ENCODE data around the gene MC2R.

DNA sequence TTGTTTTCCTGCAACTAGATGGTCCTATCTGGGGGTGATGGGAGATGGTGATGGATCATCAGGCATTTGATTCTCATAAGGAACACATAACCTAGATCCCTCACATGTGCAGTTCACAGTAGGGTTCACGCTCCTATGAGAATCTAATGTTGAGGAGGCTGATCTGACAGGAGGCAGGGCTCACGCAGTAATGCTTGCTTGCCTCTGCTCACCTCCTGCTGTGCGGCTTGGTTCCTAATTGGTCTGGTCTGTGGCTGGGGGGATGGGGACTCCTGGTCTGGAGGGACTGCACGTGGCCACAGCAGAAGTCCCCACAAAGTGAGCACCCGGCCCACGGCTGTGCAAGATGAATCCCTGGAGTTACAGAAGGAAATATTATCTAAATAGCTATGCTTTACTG is 80.1 kb downstream of the MC2R start:
- TF ChIP-seq, protein P1, sequence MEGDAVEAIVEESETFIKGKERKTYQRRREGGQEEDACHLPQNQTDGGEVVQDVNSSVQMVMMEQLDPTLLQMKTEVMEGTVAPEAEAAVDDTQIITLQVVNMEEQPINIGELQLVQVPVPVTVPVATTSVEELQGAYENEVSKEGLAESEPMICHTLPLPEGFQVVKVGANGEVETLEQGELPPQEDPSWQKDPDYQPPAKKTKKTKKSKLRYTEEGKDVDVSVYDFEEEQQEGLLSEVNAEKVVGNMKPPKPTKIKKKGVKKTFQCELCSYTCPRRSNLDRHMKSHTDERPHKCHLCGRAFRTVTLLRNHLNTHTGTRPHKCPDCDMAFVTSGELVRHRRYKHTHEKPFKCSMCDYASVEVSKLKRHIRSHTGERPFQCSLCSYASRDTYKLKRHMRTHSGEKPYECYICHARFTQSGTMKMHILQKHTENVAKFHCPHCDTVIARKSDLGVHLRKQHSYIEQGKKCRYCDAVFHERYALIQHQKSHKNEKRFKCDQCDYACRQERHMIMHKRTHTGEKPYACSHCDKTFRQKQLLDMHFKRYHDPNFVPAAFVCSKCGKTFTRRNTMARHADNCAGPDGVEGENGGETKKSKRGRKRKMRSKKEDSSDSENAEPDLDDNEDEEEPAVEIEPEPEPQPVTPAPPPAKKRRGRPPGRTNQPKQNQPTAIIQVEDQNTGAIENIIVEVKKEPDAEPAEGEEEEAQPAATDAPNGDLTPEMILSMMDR (IDR thresholded peaks at IDR 0.05), result no peak
- TF ChIP-seq POLR2A (IDR thresholded peaks at IDR 0.05) (no peak), EP300 (IDR thresholded peaks at IDR 0.05) (no peak), POLR2AphosphoS5 (IDR thresholded peaks at IDR 0.05) (no peak)
